H9 (cell line): Measurements from ENCODE around the gene TFAP2D. TPM values are rescaled to one million over a fixed set of nuclear protein-coding genes. Genes with fewer than 3 reads are reported as not detected.

ENCODE experiments used
- DNase-seq: peaks from one replicate; pipeline ENCODE4 v3.0.0-alpha.2; 2017
- H2AFZ ChIP-seq: one replicate; pipeline ENCODE4 v1.6.1; 2013; ENCODE audit warnings: mild to moderate bottlenecking, low read length, control low read depth, moderate library complexity
- H2AK5ac ChIP-seq: 2 replicates; pipeline ENCODE4 v1.6.1; 2013; ENCODE audit warnings: low read length, control low read depth, mixed read lengths; ENCODE audit not compliant: insufficient read length
- H2BK120ac ChIP-seq: one replicate; pipeline ENCODE4 v1.6.1; 2013; ENCODE audit warnings: low read depth, mild to moderate bottlenecking, low read length, control low read depth, inconsistent platforms; ENCODE audit not compliant: poor library complexity, severe bottlenecking
- H2BK12ac ChIP-seq: 2 replicates; pipeline ENCODE4 v1.6.1; 2013; ENCODE audit warnings: low read length, control low read depth, mixed read lengths, low read depth; ENCODE audit not compliant: insufficient read length
- H2BK15ac ChIP-seq: 2 replicates; pipeline ENCODE4 v1.6.1; 2013; ENCODE audit warnings: low read depth, low read length, control low read depth
- H2BK20ac ChIP-seq: one replicate; pipeline ENCODE4 v1.6.1; 2013; ENCODE audit warnings: low read depth, mild to moderate bottlenecking, low read length, control low read depth, inconsistent platforms; ENCODE audit not compliant: poor library complexity, severe bottlenecking
- H2BK5ac ChIP-seq: 2 replicates; pipeline ENCODE4 v1.6.1; 2013; ENCODE audit warnings: low read length, control low read depth, mixed read lengths; ENCODE audit not compliant: insufficient read length
- H3K14ac ChIP-seq: 2 replicates; pipeline ENCODE4 v1.6.1; 2013; ENCODE audit warnings: low read length, control low read depth; ENCODE audit not compliant: insufficient read depth
- H3K18ac ChIP-seq: 2 replicates; pipeline ENCODE4 v1.6.1; 2013; ENCODE audit warnings: low read depth, mild to moderate bottlenecking, mixed read lengths, low read length, control low read depth; ENCODE audit not compliant: insufficient read length
- H3K23ac ChIP-seq: 2 replicates; pipeline ENCODE4 v1.6.1; 2013; ENCODE audit warnings: low read length, control low read depth, mixed read lengths, low read depth; ENCODE audit not compliant: insufficient read length
- H3K23me2 ChIP-seq: 2 replicates; pipeline ENCODE4 v1.6.1; 2013; ENCODE audit warnings: low read depth, mild to moderate bottlenecking, mixed read lengths, low read length, control low read depth; ENCODE audit not compliant: insufficient read length, poor library complexity, severe bottlenecking
- H3K27ac ChIP-seq: 2 replicates; pipeline ENCODE4 v1.5.1; 2013; ENCODE audit warnings: low read length, control low read depth, mixed read lengths, low read depth; ENCODE audit not compliant: insufficient read length
- H3K27me3 ChIP-seq: 2 replicates; pipeline ENCODE4 v1.6.1; 2013; ENCODE audit warnings: low read length, control low read depth, inconsistent platforms; ENCODE audit not compliant: insufficient read depth
- H3K4ac ChIP-seq: 2 replicates; pipeline ENCODE4 v1.6.1; 2013; ENCODE audit warnings: low read depth, mild to moderate bottlenecking, control low read depth, inconsistent platforms, low read length, moderate library complexity
- H3K4me1 ChIP-seq: 2 replicates; pipeline ENCODE4 v1.6.1; 2013; ENCODE audit warnings: low read length, control low read depth, inconsistent platforms; ENCODE audit not compliant: insufficient read depth
- H3K4me2 ChIP-seq: 2 replicates; pipeline ENCODE4 v1.6.1; 2013; ENCODE audit warnings: low read length, control low read depth, mixed read lengths; ENCODE audit not compliant: insufficient read length, insufficient read depth
- H3K56ac ChIP-seq: 2 replicates; pipeline ENCODE4 v1.6.1; 2013; ENCODE audit warnings: low read depth, mild to moderate bottlenecking, mixed read lengths, low read length, control low read depth; ENCODE audit not compliant: insufficient read length
- H3K79me1 ChIP-seq: 2 replicates; pipeline ENCODE4 v1.6.1; 2013; ENCODE audit warnings: low read depth, mild to moderate bottlenecking, moderate library complexity, low read length, control low read depth, inconsistent platforms; ENCODE audit not compliant: insufficient read depth, poor library complexity, severe bottlenecking
- H3K79me2 ChIP-seq: 2 replicates; pipeline ENCODE4 v1.6.1; 2013; ENCODE audit warnings: low read length, control low read depth, inconsistent platforms; ENCODE audit not compliant: insufficient read depth
- H3K9ac ChIP-seq: 2 replicates; pipeline ENCODE4 v1.6.1; 2013; ENCODE audit warnings: low read length, control low read depth, mixed read lengths; ENCODE audit not compliant: insufficient read length; ENCODE audit errors: extremely low read depth
- H3K9me3 ChIP-seq: one replicate; pipeline ENCODE4 v1.6.1; 2013; ENCODE audit warnings: low read depth, low read length, inconsistent platforms; ENCODE audit not compliant: control insufficient read depth
- H3T11ph ChIP-seq: one replicate; pipeline ENCODE4 v1.6.1; 2013; ENCODE audit warnings: mild to moderate bottlenecking, low read length, control low read depth, inconsistent platforms
- H4K20me1 ChIP-seq: one replicate; pipeline ENCODE4 v1.6.1; 2013; ENCODE audit not compliant: control insufficient read depth, insufficient read length, insufficient read depth
- H4K5ac ChIP-seq: 2 replicates; pipeline ENCODE4 v1.6.1; 2013; ENCODE audit warnings: low read depth, mild to moderate bottlenecking, mixed read lengths, low read length, control low read depth; ENCODE audit not compliant: insufficient read length
- H4K8ac ChIP-seq: replicated peaks from 2 replicates; pipeline ENCODE4 v1.6.1; 2013; ENCODE audit warnings: low read length, control low read depth, mixed read lengths, low read depth; ENCODE audit not compliant: insufficient read length
- H4K91ac ChIP-seq: 2 replicates; pipeline ENCODE4 v1.6.1; 2013; ENCODE audit warnings: low read depth, mild to moderate bottlenecking, moderate library complexity, mixed read lengths, low read length, control low read depth; ENCODE audit not compliant: insufficient read length
- H3K27ac Mint-ChIP-seq, 3 experiments: 2 replicates in 2 of 3; 3 replicates in 1 of 3; pipeline ENCODE4 v1.8.0; 2020 to 2021; ENCODE audit warnings: mixed read lengths in 3 of 3, mild to moderate bottlenecking in 1 of 3, moderate library complexity in 1 of 3
- H3K27me3 Mint-ChIP-seq: 2 replicates; pipeline ENCODE4 v1.8.0; 2021; ENCODE audit warnings: low read depth, mild to moderate bottlenecking, moderate library complexity, mixed read lengths
- H3K36me3 Mint-ChIP-seq, 3 experiments: 2 replicates in 2 of 3; 3 replicates in 1 of 3; pipeline ENCODE4 v1.8.0; 2020 to 2021; ENCODE audit warnings: low read depth in 3 of 3, mixed read lengths in 3 of 3; ENCODE audit not compliant: insufficient read depth in 1 of 3
- H3K4me1 Mint-ChIP-seq, 2 experiments: 2 replicates each; pipeline ENCODE4 v1.8.0; 2020; ENCODE audit warnings: mixed read lengths in 2 of 2
- H3K4me3 Mint-ChIP-seq, 2 experiments: 2 replicates in 1 of 2; 3 replicates in 1 of 2; pipeline ENCODE4 v1.8.0; 2020 to 2021; ENCODE audit warnings: mild to moderate bottlenecking in 2 of 2, mixed read lengths in 2 of 2, moderate library complexity in 1 of 2
- H3K9me3 Mint-ChIP-seq, 2 experiments: 2 replicates in 1 of 2; 3 replicates in 1 of 2; pipeline ENCODE4 v1.8.0; 2020; ENCODE audit warnings: mild to moderate bottlenecking in 2 of 2, mixed read lengths in 2 of 2, moderate library complexity in 1 of 2
- CTCF ChIP-seq: fragments of 200-600 bp; sonication (generic); conservative IDR thresholded peaks from 3 replicates; pipeline ENCODE4 v1.8.0; 2021; ENCODE audit warnings: antibody characterized with exemption, mild to moderate bottlenecking
- WGBS: extraction: QIAGEN DNeasy Blood & Tissue Kit; methylation state at CpG from one replicate; pipeline ENCODE4 v1.1.7; 2013; ENCODE audit warnings: missing lambda C conversion rate, low lambda C conversion rate, mixed read lengths; ENCODE audit not compliant: insufficient read length; ENCODE audit errors: extremely low coverage; 5-methylcytosine and 5-hydroxymethylcytosine counted together
- total RNA-seq: library from RNA; stranded (reverse); gene quantifications from 2 replicates; pipeline ENCODE4 v1.2.1, GENCODE V29; 2021

Gene TFAP2D
- total RNA-seq, 1 experiment from 2014 or later: not detected

- peaks cover 59% of the 10 kb centered on the region for H3K27me3 ChIP-seq
- no peak overlapping the region; a peak in 1 of 5 replicates for H3K4me3 Mint-ChIP-seq
Measured at GRCh38 chr6:50817646-50817950, 104.3 kb downstream of the TFAP2D start.

More at GRCh38 chr6:50817646-50817950, 104.3 kb downstream of the TFAP2D start:
- no peak overlapping the region for H3K9ac ChIP-seq
- H3K23me2 ChIP-seq: peaks cover 7% of the 10 kb centered on the region
- H2BK20ac ChIP-seq: no peak overlapping the region
- no peak for DNase-seq
- H3K9me3 ChIP-seq: no peaks in the 10 kb centered on the region
- H4K8ac ChIP-seq: no peak overlapping the region
- H2BK15ac ChIP-seq: no peak overlapping the region
- H3K36me3 Mint-ChIP-seq: no peaks in the 10 kb centered on the region
- H4K91ac ChIP-seq: no peak overlapping the region
- H3K4me1 Mint-ChIP-seq: peaks cover 24 to 40% of the 10 kb centered on the region in 2 experiments
- H3K4ac ChIP-seq: no peak overlapping the region
- WGBS: no CpG with 5 or more reads among the region's 2 CpGs
- no peak overlapping the region for H4K5ac ChIP-seq
- H2BK12ac ChIP-seq: no peak overlapping the region
- no peak overlapping the region for H3K27ac Mint-ChIP-seq
- H2AK5ac ChIP-seq: no peak overlapping the region
- no peak overlapping the region for H3K4me2 ChIP-seq
- no peak overlapping the region for H3K18ac ChIP-seq
- H3K9me3 Mint-ChIP-seq: peaks cover 0 to 8% of the 10 kb centered on the region in 2 experiments; a peak in 1 of 5 replicates
- H3K79me1 ChIP-seq: no peaks in the 10 kb centered on the region
- no peak overlapping the region for H3K56ac ChIP-seq
- TF ChIP-seq CTCF: no peak
- H3K27ac ChIP-seq: no peak overlapping the region
- H3K4me1 ChIP-seq: no peaks in the 10 kb centered on the region
- H2AFZ ChIP-seq: no peak overlapping the region
- H3T11ph ChIP-seq: no peak overlapping the region
- no peaks in the 10 kb centered on the region for H4K20me1 ChIP-seq
- no peak overlapping the region for H2BK120ac ChIP-seq
- H3K14ac ChIP-seq: no peak overlapping the region
- H2BK5ac ChIP-seq: no peak overlapping the region
- H3K23ac ChIP-seq: no peak overlapping the region
- H3K79me2 ChIP-seq: no peaks in the 10 kb centered on the region
- peaks cover 95% of the 10 kb centered on the region for H3K27me3 Mint-ChIP-seq
